H9 (cell line): ENCODE results near the gene RHBDD1. TPM values are rescaled to one million over a fixed set of nuclear protein-coding genes. Genes with fewer than 3 reads are reported as not detected.

ENCODE experiments used
- DNase-seq: peaks from one replicate; pipeline ENCODE4 v3.0.0-alpha.2; 2017
- H2AFZ ChIP-seq: one replicate; pipeline ENCODE4 v1.6.1; 2013; ENCODE audit warnings: mild to moderate bottlenecking, low read length, control low read depth, moderate library complexity
- H2AK5ac ChIP-seq: 2 replicates; pipeline ENCODE4 v1.6.1; 2013; ENCODE audit warnings: low read length, control low read depth, mixed read lengths; ENCODE audit not compliant: insufficient read length
- H2BK120ac ChIP-seq: one replicate; pipeline ENCODE4 v1.6.1; 2013; ENCODE audit warnings: low read depth, mild to moderate bottlenecking, low read length, control low read depth, inconsistent platforms; ENCODE audit not compliant: poor library complexity, severe bottlenecking
- H2BK12ac ChIP-seq: 2 replicates; pipeline ENCODE4 v1.6.1; 2013; ENCODE audit warnings: low read length, control low read depth, mixed read lengths, low read depth; ENCODE audit not compliant: insufficient read length
- H2BK15ac ChIP-seq: 2 replicates; pipeline ENCODE4 v1.6.1; 2013; ENCODE audit warnings: low read depth, low read length, control low read depth
- H2BK20ac ChIP-seq: one replicate; pipeline ENCODE4 v1.6.1; 2013; ENCODE audit warnings: low read depth, mild to moderate bottlenecking, low read length, control low read depth, inconsistent platforms; ENCODE audit not compliant: poor library complexity, severe bottlenecking
- H2BK5ac ChIP-seq: 2 replicates; pipeline ENCODE4 v1.6.1; 2013; ENCODE audit warnings: low read length, control low read depth, mixed read lengths; ENCODE audit not compliant: insufficient read length
- H3K14ac ChIP-seq: 2 replicates; pipeline ENCODE4 v1.6.1; 2013; ENCODE audit warnings: low read length, control low read depth; ENCODE audit not compliant: insufficient read depth
- H3K18ac ChIP-seq: 2 replicates; pipeline ENCODE4 v1.6.1; 2013; ENCODE audit warnings: low read depth, mild to moderate bottlenecking, mixed read lengths, low read length, control low read depth; ENCODE audit not compliant: insufficient read length
- H3K23ac ChIP-seq: 2 replicates; pipeline ENCODE4 v1.6.1; 2013; ENCODE audit warnings: low read length, control low read depth, mixed read lengths, low read depth; ENCODE audit not compliant: insufficient read length
- H3K23me2 ChIP-seq: 2 replicates; pipeline ENCODE4 v1.6.1; 2013; ENCODE audit warnings: low read depth, mild to moderate bottlenecking, mixed read lengths, low read length, control low read depth; ENCODE audit not compliant: insufficient read length, poor library complexity, severe bottlenecking
- H3K27ac ChIP-seq: 2 replicates; pipeline ENCODE4 v1.5.1; 2013; ENCODE audit warnings: low read length, control low read depth, mixed read lengths, low read depth; ENCODE audit not compliant: insufficient read length
- H3K27me3 ChIP-seq: 2 replicates; pipeline ENCODE4 v1.6.1; 2013; ENCODE audit warnings: low read length, control low read depth, inconsistent platforms; ENCODE audit not compliant: insufficient read depth
- H3K4ac ChIP-seq: 2 replicates; pipeline ENCODE4 v1.6.1; 2013; ENCODE audit warnings: low read depth, mild to moderate bottlenecking, control low read depth, inconsistent platforms, low read length, moderate library complexity
- H3K4me1 ChIP-seq: 2 replicates; pipeline ENCODE4 v1.6.1; 2013; ENCODE audit warnings: low read length, control low read depth, inconsistent platforms; ENCODE audit not compliant: insufficient read depth
- H3K4me2 ChIP-seq: 2 replicates; pipeline ENCODE4 v1.6.1; 2013; ENCODE audit warnings: low read length, control low read depth, mixed read lengths; ENCODE audit not compliant: insufficient read length, insufficient read depth
- H3K56ac ChIP-seq: 2 replicates; pipeline ENCODE4 v1.6.1; 2013; ENCODE audit warnings: low read depth, mild to moderate bottlenecking, mixed read lengths, low read length, control low read depth; ENCODE audit not compliant: insufficient read length
- H3K79me1 ChIP-seq: 2 replicates; pipeline ENCODE4 v1.6.1; 2013; ENCODE audit warnings: low read depth, mild to moderate bottlenecking, moderate library complexity, low read length, control low read depth, inconsistent platforms; ENCODE audit not compliant: insufficient read depth, poor library complexity, severe bottlenecking
- H3K79me2 ChIP-seq: 2 replicates; pipeline ENCODE4 v1.6.1; 2013; ENCODE audit warnings: low read length, control low read depth, inconsistent platforms; ENCODE audit not compliant: insufficient read depth
- H3K9ac ChIP-seq: 2 replicates; pipeline ENCODE4 v1.6.1; 2013; ENCODE audit warnings: low read length, control low read depth, mixed read lengths; ENCODE audit not compliant: insufficient read length; ENCODE audit errors: extremely low read depth
- H3K9me3 ChIP-seq: one replicate; pipeline ENCODE4 v1.6.1; 2013; ENCODE audit warnings: low read depth, low read length, inconsistent platforms; ENCODE audit not compliant: control insufficient read depth
- H3T11ph ChIP-seq: one replicate; pipeline ENCODE4 v1.6.1; 2013; ENCODE audit warnings: mild to moderate bottlenecking, low read length, control low read depth, inconsistent platforms
- H4K20me1 ChIP-seq: one replicate; pipeline ENCODE4 v1.6.1; 2013; ENCODE audit not compliant: control insufficient read depth, insufficient read length, insufficient read depth
- H4K5ac ChIP-seq: 2 replicates; pipeline ENCODE4 v1.6.1; 2013; ENCODE audit warnings: low read depth, mild to moderate bottlenecking, mixed read lengths, low read length, control low read depth; ENCODE audit not compliant: insufficient read length
- H4K8ac ChIP-seq: replicated peaks from 2 replicates; pipeline ENCODE4 v1.6.1; 2013; ENCODE audit warnings: low read length, control low read depth, mixed read lengths, low read depth; ENCODE audit not compliant: insufficient read length
- H4K91ac ChIP-seq: 2 replicates; pipeline ENCODE4 v1.6.1; 2013; ENCODE audit warnings: low read depth, mild to moderate bottlenecking, moderate library complexity, mixed read lengths, low read length, control low read depth; ENCODE audit not compliant: insufficient read length
- H3K27ac Mint-ChIP-seq, 3 experiments: 2 replicates in 2 of 3; 3 replicates in 1 of 3; pipeline ENCODE4 v1.8.0; 2020 to 2021; ENCODE audit warnings: mixed read lengths in 3 of 3, mild to moderate bottlenecking in 1 of 3, moderate library complexity in 1 of 3
- H3K27me3 Mint-ChIP-seq: 2 replicates; pipeline ENCODE4 v1.8.0; 2021; ENCODE audit warnings: low read depth, mild to moderate bottlenecking, moderate library complexity, mixed read lengths
- H3K36me3 Mint-ChIP-seq, 3 experiments: 2 replicates in 2 of 3; 3 replicates in 1 of 3; pipeline ENCODE4 v1.8.0; 2020 to 2021; ENCODE audit warnings: low read depth in 3 of 3, mixed read lengths in 3 of 3; ENCODE audit not compliant: insufficient read depth in 1 of 3
- H3K4me1 Mint-ChIP-seq, 2 experiments: 2 replicates each; pipeline ENCODE4 v1.8.0; 2020; ENCODE audit warnings: mixed read lengths in 2 of 2
- H3K4me3 Mint-ChIP-seq, 2 experiments: 2 replicates in 1 of 2; 3 replicates in 1 of 2; pipeline ENCODE4 v1.8.0; 2020 to 2021; ENCODE audit warnings: mild to moderate bottlenecking in 2 of 2, mixed read lengths in 2 of 2, moderate library complexity in 1 of 2
- H3K9me3 Mint-ChIP-seq, 2 experiments: 2 replicates in 1 of 2; 3 replicates in 1 of 2; pipeline ENCODE4 v1.8.0; 2020; ENCODE audit warnings: mild to moderate bottlenecking in 2 of 2, mixed read lengths in 2 of 2, moderate library complexity in 1 of 2
- CTCF ChIP-seq: fragments of 200-600 bp; sonication (generic); conservative IDR thresholded peaks from 3 replicates; pipeline ENCODE4 v1.8.0; 2021; ENCODE audit warnings: antibody characterized with exemption, mild to moderate bottlenecking
- WGBS: extraction: QIAGEN DNeasy Blood & Tissue Kit; methylation state at CpG from one replicate; pipeline ENCODE4 v1.1.7; 2013; ENCODE audit warnings: missing lambda C conversion rate, low lambda C conversion rate, mixed read lengths; ENCODE audit not compliant: insufficient read length; ENCODE audit errors: extremely low coverage; 5-methylcytosine and 5-hydroxymethylcytosine counted together
- total RNA-seq: library from RNA; stranded (reverse); gene quantifications from 2 replicates; pipeline ENCODE4 v1.2.1, GENCODE V29; 2021

Gene RHBDD1
- total RNA-seq, 1 experiment from 2014 or later, result 24.9 TPM

- Histone ChIP-seq H2AK5ac (no peak overlapping the region), H2AFZ (no peak overlapping the region), H3K9me3 (no peaks in the 10 kb centered on the region), H3K79me1 (no peaks in the 10 kb centered on the region), H3K4me2 (no peak overlapping the region), H2BK120ac (no peak overlapping the region), H3K14ac (no peak overlapping the region), H3K27me3 (no peaks in the 10 kb centered on the region), H4K8ac (no peak overlapping the region), H2BK12ac (no peak overlapping the region), H3T11ph (no peak overlapping the region), H3K4ac (no peak overlapping the region), H2BK20ac (no peak overlapping the region), H3K9ac (no peak overlapping the region), H3K18ac (no peak overlapping the region), H2BK15ac (no peak overlapping the region), H3K56ac (no peak overlapping the region), H4K5ac (no peak overlapping the region), H3K79me2 (no peaks in the 10 kb centered on the region), H4K20me1 (no peaks in the 10 kb centered on the region), H4K91ac (no peak overlapping the region), H3K4me1 (no peaks in the 10 kb centered on the region), H3K23ac (no peak overlapping the region), H3K23me2 (no peaks in the 10 kb centered on the region), H2BK5ac (no peak overlapping the region), H3K27ac (no peak overlapping the region)
- no peak overlapping the region for H3K27ac Mint-ChIP-seq
- H3K27me3 Mint-ChIP-seq, result no peaks in the 10 kb centered on the region
- H3K4me1 Mint-ChIP-seq, result peaks cover 3 to 7% of the 10 kb centered on the region in 2 experiments; a peak in 1 of 4 replicates
- DNase-seq, result no peak
- TF ChIP-seq CTCF, result no peak
- no peak overlapping the region for H3K4me3 Mint-ChIP-seq
- no peaks in the 10 kb centered on the region for H3K36me3 Mint-ChIP-seq
- H3K9me3 Mint-ChIP-seq, result no peaks in the 10 kb centered on the region
- WGBS, result no CpG with 5 or more reads among the region's 3 CpGs
Measured at GRCh38 chr2:227029426-227030105, 193.7 kb downstream of the RHBDD1 start.
